Activated T-cell treated with anti-CD3 and anti-CD28 coated beads, Interleukin-2, amount 50 U/mL, for 4 hours (primary cell): ENCODE data around the gene RNF212. TPM values are rescaled to one million over a fixed set of nuclear protein-coding genes. Genes with fewer than 3 reads are reported as not detected.

Source experiments
- ATAC-seq, 2 donors: fragments of 200-7000 bp; cut with Tn5 transposase; one replicate each; pipeline ENCODE4 v1.10.0; 2021
- DNase-seq: peaks from one replicate; pipeline ENCODE4 v3.0.0-alpha.2; 2020
- H3K27me3 Mint-ChIP-seq: one replicate; pipeline ENCODE4 v1.8.0; 2021; ENCODE audit warnings: low read depth, mixed read lengths
- H3K36me3 Mint-ChIP-seq: one replicate; pipeline ENCODE4 v1.8.0; 2022; ENCODE audit warnings: mixed read lengths; ENCODE audit not compliant: insufficient read depth
- H3K4me1 Mint-ChIP-seq: one replicate; pipeline ENCODE4 v1.8.0; 2021; ENCODE audit warnings: low read depth, mixed read lengths
- H3K4me3 Mint-ChIP-seq: one replicate; pipeline ENCODE4 v1.8.0; 2021; ENCODE audit warnings: mild to moderate bottlenecking, moderate library complexity, mixed read lengths
- H3K9me3 Mint-ChIP-seq: one replicate; pipeline ENCODE4 v1.8.0; 2021; ENCODE audit warnings: mixed read lengths
- total RNA-seq, 3 donors: library from RNA; stranded (reverse); gene quantifications; one replicate each; pipeline ENCODE4 v1.2.1, GENCODE V29; 2021

Gene RNF212
- total RNA-seq, 3 donors from 2014 or later: 0.79 to 2.9 (median 0.84) TPM

- peaks cover 5% of the 10 kb centered on the region for H3K4me1 Mint-ChIP-seq
- H3K9me3 Mint-ChIP-seq: no peaks in the 10 kb centered on the region
- H3K4me3 Mint-ChIP-seq: no peak overlapping the region
- ATAC-seq: no peak
- no peaks in the 10 kb centered on the region for H3K27me3 Mint-ChIP-seq
- DNase-seq: no peak
- H3K36me3 Mint-ChIP-seq: peaks cover 2% of the 10 kb centered on the region
These were observed 85.5 kb downstream of the RNF212 start for GRCh38 chr4:1027915-1028238.

DNA sequence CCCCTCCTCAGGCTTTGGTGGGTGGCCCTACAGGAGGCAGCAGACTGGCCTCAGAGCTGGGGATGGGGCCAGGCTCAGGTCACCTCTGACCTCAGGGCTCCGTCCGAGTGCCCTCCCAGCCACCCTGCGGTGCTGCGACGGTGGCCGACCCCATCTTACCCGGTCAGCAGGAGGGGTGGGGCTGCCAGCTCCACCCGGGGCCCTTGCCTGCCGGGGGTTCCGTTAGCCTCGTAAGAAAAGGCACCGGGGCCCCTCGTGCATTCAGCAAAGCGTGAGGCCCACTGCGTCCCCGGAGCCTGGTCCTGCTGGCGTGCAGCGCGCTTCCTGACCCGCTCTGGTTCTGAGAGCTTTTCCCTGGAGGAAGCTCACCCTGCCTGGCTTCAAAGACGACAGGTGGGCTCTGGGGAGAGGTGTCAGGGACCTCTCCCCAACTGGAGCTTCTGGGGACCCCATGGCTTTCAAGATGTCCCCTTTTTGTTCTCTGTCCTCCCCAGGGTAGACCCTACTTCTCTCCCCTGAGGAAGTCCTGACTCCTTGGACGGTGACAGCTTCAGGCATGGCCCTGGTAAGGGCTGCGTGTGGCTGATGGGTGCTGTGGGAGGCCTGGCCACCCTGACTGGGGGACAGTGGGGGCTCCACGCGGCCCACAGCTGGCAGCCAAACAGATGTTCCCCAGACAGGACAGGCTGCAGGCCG, 86.0 kb downstream of the RNF212 start:
- Mint-ChIP-seq H3K27me3 (no peaks in the 10 kb centered on the region), H3K36me3 (peaks cover 2% of the 10 kb centered on the region), H3K9me3 (no peaks in the 10 kb centered on the region), H3K4me1 (peaks cover 5% of the 10 kb centered on the region), H3K4me3 (no peak overlapping the region)
- ATAC-seq: no peak
- no peak for DNase-seq

GRCh38 chr4:1026115-1026514, 87.2 kb downstream of the RNF212 start:
- Mint-ChIP-seq H3K4me3 (no peak overlapping the region), H3K9me3 (no peaks in the 10 kb centered on the region), H3K4me1 (peaks cover 5% of the 10 kb centered on the region), H3K27me3 (no peaks in the 10 kb centered on the region), H3K36me3 (peaks cover 2% of the 10 kb centered on the region)
- DNase-seq (no peak), ATAC-seq (peak; percentile 77)

- H3K4me1 Mint-ChIP-seq: peaks cover 7% of the 10 kb centered on the region
- ATAC-seq (no peak), DNase-seq (no peak)
- no peaks in the 10 kb centered on the region for H3K9me3 Mint-ChIP-seq
- no peaks in the 10 kb centered on the region for H3K27me3 Mint-ChIP-seq
- no peak overlapping the region for H3K4me3 Mint-ChIP-seq
- H3K36me3 Mint-ChIP-seq: peaks cover 2% of the 10 kb centered on the region
These were observed 88.3 kb downstream of the RNF212 start for GRCh38 chr4:1024882-1025545.

DNA sequence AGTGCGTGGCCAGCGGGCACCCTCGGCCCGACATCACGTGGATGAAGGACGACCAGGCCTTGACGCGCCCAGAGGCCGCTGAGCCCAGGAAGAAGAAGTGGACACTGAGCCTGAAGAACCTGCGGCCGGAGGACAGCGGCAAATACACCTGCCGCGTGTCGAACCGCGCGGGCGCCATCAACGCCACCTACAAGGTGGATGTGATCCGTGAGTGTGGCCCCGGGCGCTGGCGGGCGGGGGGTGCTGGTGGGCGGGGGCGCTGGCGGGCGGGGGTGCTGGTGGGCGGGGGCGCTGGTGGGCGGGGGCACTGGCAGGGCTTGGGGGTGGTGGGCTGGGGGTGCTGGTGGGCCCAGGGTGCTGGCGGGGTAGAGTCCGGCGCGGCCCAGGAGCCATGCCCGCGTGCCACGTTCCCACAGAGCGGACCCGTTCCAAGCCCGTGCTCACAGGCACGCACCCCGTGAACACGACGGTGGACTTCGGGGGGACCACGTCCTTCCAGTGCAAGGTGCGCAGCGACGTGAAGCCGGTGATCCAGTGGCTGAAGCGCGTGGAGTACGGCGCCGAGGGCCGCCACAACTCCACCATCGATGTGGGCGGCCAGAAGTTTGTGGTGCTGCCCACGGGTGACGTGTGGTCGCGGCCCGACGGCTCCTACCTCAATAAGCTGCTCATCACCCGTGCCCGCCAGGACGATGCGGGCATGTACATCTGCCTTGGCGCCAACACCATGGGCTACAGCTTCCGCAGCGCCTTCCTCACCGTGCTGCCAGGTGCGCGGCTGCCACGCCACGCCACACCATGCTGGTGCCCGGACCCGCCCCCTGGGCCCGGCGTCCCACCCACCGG, 89.2 kb downstream of the RNF212 start:
- H3K27me3 Mint-ChIP-seq: no peaks in the 10 kb centered on the region
- no peak overlapping the region for H3K4me3 Mint-ChIP-seq
- no peak for DNase-seq
- H3K4me1 Mint-ChIP-seq: peaks cover 9% of the 10 kb centered on the region
- H3K36me3 Mint-ChIP-seq: peaks cover 2% of the 10 kb centered on the region
- H3K9me3 Mint-ChIP-seq: no peaks in the 10 kb centered on the region
- no peak for ATAC-seq

GRCh38 chr4:1023075-1023640, 90.2 kb downstream of the RNF212 start:
- ATAC-seq: no peak
- no peak overlapping the region for H3K4me3 Mint-ChIP-seq
- peaks cover 9% of the 10 kb centered on the region for H3K4me1 Mint-ChIP-seq
- H3K9me3 Mint-ChIP-seq: no peaks in the 10 kb centered on the region
- H3K27me3 Mint-ChIP-seq: no peaks in the 10 kb centered on the region
- DNase-seq: no peak
- peaks cover 2% of the 10 kb centered on the region for H3K36me3 Mint-ChIP-seq

GRCh38 chr4:1022739-1023066, 90.7 kb downstream of the RNF212 start:
- ATAC-seq (no peak), DNase-seq (no peak)
- H3K27me3 Mint-ChIP-seq: no peaks in the 10 kb centered on the region
- H3K4me1 Mint-ChIP-seq: peaks cover 9% of the 10 kb centered on the region
- H3K36me3 Mint-ChIP-seq: peaks cover 2% of the 10 kb centered on the region
- no peaks in the 10 kb centered on the region for H3K9me3 Mint-ChIP-seq
- no peak overlapping the region for H3K4me3 Mint-ChIP-seq

DNA sequence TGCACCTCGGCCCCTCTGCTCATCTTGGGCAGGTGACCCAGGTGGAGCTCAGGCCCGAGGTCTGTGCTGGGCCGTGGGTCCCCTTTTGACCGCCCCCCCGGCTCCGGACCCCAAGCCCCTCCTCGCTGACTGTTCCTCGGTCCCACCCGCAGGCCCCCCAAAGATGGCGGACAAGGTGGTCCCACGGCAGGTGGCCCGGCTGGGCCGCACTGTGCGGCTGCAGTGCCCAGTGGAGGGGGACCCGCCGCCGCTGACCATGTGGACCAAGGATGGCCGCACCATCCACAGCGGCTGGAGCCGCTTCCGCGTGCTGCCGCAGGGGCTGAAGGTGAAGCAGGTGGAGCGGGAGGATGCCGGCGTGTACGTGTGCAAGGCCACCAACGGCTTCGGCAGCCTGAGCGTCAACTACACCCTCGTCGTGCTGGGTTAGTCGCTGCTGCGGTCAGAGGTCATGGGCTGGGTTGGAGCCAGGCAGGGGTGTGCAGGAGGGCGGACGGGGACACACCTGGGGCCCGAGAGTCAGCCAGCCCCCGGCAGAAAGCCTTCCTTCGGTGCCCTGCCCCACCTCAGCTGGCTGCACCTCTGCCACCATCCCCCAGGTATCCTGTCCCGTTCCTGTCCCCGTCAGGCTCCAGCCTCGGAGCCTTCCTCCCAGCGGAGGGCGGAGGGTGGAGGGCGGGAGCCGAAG, 91.2 kb downstream of the RNF212 start:
- ATAC-seq (no peak), DNase-seq (no peak)
- H3K27me3 Mint-ChIP-seq: no peaks in the 10 kb centered on the region
- no peak overlapping the region for H3K4me3 Mint-ChIP-seq
- H3K36me3 Mint-ChIP-seq: peaks cover 2% of the 10 kb centered on the region
- H3K4me1 Mint-ChIP-seq: peaks cover 9% of the 10 kb centered on the region
- H3K9me3 Mint-ChIP-seq: no peaks in the 10 kb centered on the region

Other genes with a start within 250 kb of the RNF212 start
- 100 to 1,000 TPM; 140 to 161 (median 148) TPM for gene GAK, start 181.2 kb downstream of the RNF212 start, total RNA-seq
- 10 to 100 TPM; 12.5 to 15.6 (median 14.7) TPM for gene TMEM175, start 181.1 kb downstream of the RNF212 start, total RNA-seq
- 10 to 100 TPM; 11.2 to 21.5 (median 14.8) TPM for gene DGKQ, start 140.0 kb downstream of the RNF212 start, total RNA-seq
- 10 to 100 TPM; 13.5 to 18.3 (median 14.4) TPM for gene IDUA, start 126.5 kb downstream of the RNF212 start, total RNA-seq
- under 1 TPM in 1 of 3 donors, not detected in 2; 0.05 TPM for gene SLC26A1, start 120.2 kb downstream of the RNF212 start, total RNA-seq
- 10 to 100 TPM; 20.4 to 29.6 (median 20.6) TPM for gene FGFRL1, start 101.9 kb downstream of the RNF212 start, total RNA-seq
- 1 to 10 TPM; 1.4 to 2.1 (median 2.1) TPM for gene SPON2, start 59.0 kb upstream of the RNF212 start, total RNA-seq
- 100 to 1,000 TPM; 166 to 186 (median 177) TPM for gene CTBP1, start 135.6 kb upstream of the RNF212 start, total RNA-seq
- 10 to 100 TPM; 61.9 to 66.9 (median 65.3) TPM for gene MAEA, start 176.3 kb upstream of the RNF212 start, total RNA-seq
- gene UVSSA, start 233.6 kb upstream of the RNF212 start, total RNA-seq: 10 to 100 TPM; 17.2 to 20.5 (median 18.9) TPM